HG02678 (cell line): ENCODE results near the gene PKN1.

Source experiments
- ATAC-seq: cut with Tn5 transposase; IDR thresholded peaks from one replicate; pipeline ENCODE4 v1.9.1; 2021; ENCODE audit warnings: mild to moderate bottlenecking, moderate library complexity; ENCODE audit not compliant: unreplicated experiment

Gene PKN1

GRCh38 chr19:14507704-14508542 is 74.8 kb downstream of the PKN1 start:
- ATAC-seq, result no peak

GRCh38 chr19:14510311-14511228 is 77.5 kb downstream of the PKN1 start:
- ATAC-seq, result no peak

GRCh38 chr19:14511229-14511593 is 78.1 kb downstream of the PKN1 start:
- ATAC-seq, result no peak

- no peak for ATAC-seq
Measured at GRCh38 chr19:14512406-14512961, 79.4 kb downstream of the PKN1 start.

GRCh38 chr19:14514215-14514863 is 81.2 kb downstream of the PKN1 start:
- no peak for ATAC-seq

GRCh38 chr19:14515501-14516047 is 82.5 kb downstream of the PKN1 start:
- no peak for ATAC-seq

GRCh38 chr19:14516048-14516534 is 83.0 kb downstream of the PKN1 start:
- no peak for ATAC-seq

GRCh38 chr19:14516746-14517438 is 83.8 kb downstream of the PKN1 start:
- ATAC-seq, result no peak

GRCh38 chr19:14517446-14517839 is 84.3 kb downstream of the PKN1 start:
- ATAC-seq, result no peak

- peak; percentile 61 for ATAC-seq
Measured at GRCh38 chr19:14517840-14518505, 84.9 kb downstream of the PKN1 start, which contains the start of gene DNAJB1. Gene DNAJB1, minus strand, starts transcription at chr19:14518397. Its CDS starts 48 bp downstream, at chr19:14518349.

- ATAC-seq, result no peak
Measured at GRCh38 chr19:14519245-14519859, 86.2 kb downstream of the PKN1 start.

GRCh38 chr19:14519860-14520407 is 86.8 kb downstream of the PKN1 start:
- ATAC-seq, result no peak

GRCh38 chr19:14520543-14520942 is 87.4 kb downstream of the PKN1 start:
- no peak for ATAC-seq
